AG04449 (cell line): Measurements from ENCODE around the gene CDK3.

Source experiments
- CTCF ChIA-PET: fragments of 350-600 bp; formaldehyde crosslinking; extraction: SDS; loops from one replicate; lab custom pipeline; 2021; ENCODE audit warnings: antibody characterized with exemption; lab: Yijun Ruan, JAX
- POLR2A ChIA-PET: fragments of 400-600, 350-600 bp; formaldehyde crosslinking; extraction: SDS; loops from one replicate; lab custom pipeline; 2020; ENCODE audit warnings: antibody characterized with exemption, inconsistent platforms; lab: Yijun Ruan, JAX
- DNase-seq: peaks from one replicate; pipeline ENCODE4 v3.0.0-alpha.2; 2010; ENCODE audit warnings: low read depth, low spot score
- H3K4me3 ChIP-seq: 2 replicates; pipeline ENCODE4 v1.5.1; 2011; ENCODE audit warnings: low read depth, mild to moderate bottlenecking, control low read depth, low read length
- TF ChIP-seq, protein P1 (sequence below): IDR thresholded peaks from one replicate; pipeline ENCODE4 v1.5.1; 2011; ENCODE audit warnings: mild to moderate bottlenecking, moderate library complexity, low read length, control low read depth, inconsistent platforms; ENCODE audit not compliant: insufficient read depth; ENCODE audit errors: missing control alignments

The CDK3 gene

DNA sequence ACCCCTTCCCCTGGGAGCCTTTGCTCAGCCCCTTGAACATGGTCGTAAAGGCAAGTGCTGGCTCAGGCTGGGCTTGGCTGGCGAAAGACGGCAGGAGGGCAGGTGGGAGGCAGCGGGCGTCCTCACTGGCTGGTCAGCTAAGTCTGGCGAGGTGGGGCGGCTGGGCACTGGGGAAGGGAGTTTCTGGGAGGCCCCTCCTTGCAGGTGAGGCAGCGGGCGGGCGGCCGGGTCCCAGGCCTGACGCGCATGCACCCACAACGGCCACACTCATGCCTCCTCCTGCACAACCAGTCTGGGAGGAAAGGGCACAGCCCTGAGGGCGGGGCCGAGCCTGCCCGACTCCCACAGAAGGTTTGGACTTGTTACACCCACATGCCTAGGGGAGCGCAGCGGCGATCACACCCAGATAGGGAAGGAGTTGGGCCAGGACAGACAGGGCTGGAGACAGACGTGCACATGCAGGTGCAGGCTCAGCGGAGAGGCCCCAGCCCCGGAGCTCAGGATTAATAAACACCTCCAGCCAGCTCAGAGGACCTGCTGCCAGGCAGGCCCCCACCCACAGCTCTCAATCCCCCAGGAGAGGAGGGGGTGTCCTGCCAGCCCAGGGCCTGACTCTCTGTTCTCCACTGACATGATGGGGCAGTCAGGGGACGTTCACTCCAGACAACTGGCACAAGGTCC lies 26.6 kb downstream of the CDK3 start, which contains the start of gene EVPL:
Gene EVPL (minus strand): TSS at position 148 of the 681 bp plus-strand sequence. CDS start 108 bp downstream, at position 40.
- ChIA-PET POLR2A (no interaction called here), CTCF (interaction anchor here (0.8 to 2.2 kb wide), 3 partner anchors 10 to 13 kb away, joined by 3 to 9 read pairs (median 4); no protein-coding TSS in a partner anchor)
- no peak for DNase-seq
- H3K4me3 ChIP-seq: no peak within 1 kb of the TSS
- TF ChIP-seq, protein P1, sequence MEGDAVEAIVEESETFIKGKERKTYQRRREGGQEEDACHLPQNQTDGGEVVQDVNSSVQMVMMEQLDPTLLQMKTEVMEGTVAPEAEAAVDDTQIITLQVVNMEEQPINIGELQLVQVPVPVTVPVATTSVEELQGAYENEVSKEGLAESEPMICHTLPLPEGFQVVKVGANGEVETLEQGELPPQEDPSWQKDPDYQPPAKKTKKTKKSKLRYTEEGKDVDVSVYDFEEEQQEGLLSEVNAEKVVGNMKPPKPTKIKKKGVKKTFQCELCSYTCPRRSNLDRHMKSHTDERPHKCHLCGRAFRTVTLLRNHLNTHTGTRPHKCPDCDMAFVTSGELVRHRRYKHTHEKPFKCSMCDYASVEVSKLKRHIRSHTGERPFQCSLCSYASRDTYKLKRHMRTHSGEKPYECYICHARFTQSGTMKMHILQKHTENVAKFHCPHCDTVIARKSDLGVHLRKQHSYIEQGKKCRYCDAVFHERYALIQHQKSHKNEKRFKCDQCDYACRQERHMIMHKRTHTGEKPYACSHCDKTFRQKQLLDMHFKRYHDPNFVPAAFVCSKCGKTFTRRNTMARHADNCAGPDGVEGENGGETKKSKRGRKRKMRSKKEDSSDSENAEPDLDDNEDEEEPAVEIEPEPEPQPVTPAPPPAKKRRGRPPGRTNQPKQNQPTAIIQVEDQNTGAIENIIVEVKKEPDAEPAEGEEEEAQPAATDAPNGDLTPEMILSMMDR: no peak

DNA sequence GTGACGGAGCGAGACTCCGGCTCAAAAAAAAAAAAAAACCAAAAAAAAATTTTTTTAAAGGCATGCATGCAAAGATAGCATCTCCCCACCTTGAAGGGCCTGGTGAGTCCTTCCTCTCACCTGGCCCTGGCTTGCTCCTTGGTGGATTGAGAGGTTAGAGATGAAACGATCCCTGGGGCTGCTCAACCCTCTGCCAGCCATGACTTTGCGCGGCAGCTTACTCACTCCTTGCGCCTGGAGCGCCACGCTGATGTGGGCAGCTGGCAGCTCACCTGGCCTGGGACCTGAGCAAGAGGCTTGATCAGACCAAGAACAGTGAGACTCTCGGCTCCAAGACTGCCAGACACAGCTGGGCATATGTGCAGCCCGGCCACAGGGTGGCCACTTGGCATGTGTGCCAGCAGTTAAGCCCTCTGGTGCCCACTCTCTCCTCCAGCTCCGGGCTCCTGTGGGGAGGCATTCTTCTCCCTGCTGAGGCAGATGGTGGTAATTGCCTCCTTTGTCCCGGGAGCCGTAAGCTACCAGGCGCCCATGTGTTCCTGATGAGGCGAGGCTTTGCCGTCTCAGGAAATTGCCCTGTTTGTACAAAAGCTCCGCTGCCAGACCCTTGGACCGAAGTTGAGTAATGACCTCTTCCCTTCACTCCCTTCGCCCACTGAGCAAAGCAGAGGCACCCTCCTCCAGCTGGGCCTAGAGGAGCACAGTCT lies 31.6 kb downstream of the CDK3 start:
- ChIA-PET CTCF (interaction anchor here (0.7 to 7.0 kb wide), 7 partner anchors 10 to 126 kb away, joined by 3 to 50 read pairs (median 4); no protein-coding TSS in a partner anchor), POLR2A (interaction anchor here (0.7 kb wide), 1 partner anchor 516 kb away, joined by 3 read pairs; no protein-coding TSS in a partner anchor)
- DNase-seq: no peak
- H3K4me3 ChIP-seq: no peak overlapping the region
- TF ChIP-seq, protein P1: no peak

DNA sequence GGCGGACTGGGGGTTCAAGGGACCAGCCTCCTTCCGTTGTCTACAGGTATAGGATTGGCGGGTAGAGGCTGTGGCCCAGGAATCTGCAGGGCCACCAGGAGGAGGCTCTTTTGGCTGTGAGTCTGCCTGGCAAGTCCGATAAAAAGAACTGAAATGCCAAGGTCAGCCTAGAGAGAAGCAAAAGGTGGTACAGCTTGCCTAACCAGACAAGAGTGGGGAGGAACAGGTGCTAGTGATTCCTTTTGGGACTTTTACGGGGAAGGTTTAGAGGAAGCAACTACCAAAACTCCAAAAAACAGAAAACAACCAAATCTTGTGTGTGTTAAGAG lies 32.1 kb downstream of the CDK3 start:
- CTCF ChIA-PET: interaction anchor here (1.1 to 7.0 kb wide), 6 partner anchors 10 to 127 kb away, joined by 3 to 50 read pairs (median 4); no protein-coding TSS in a partner anchor
- DNase-seq: no peak
- TF ChIP-seq, protein P1: no peak
- H3K4me3 ChIP-seq: no peak overlapping the region
- POLR2A ChIA-PET: no interaction called here

DNA sequence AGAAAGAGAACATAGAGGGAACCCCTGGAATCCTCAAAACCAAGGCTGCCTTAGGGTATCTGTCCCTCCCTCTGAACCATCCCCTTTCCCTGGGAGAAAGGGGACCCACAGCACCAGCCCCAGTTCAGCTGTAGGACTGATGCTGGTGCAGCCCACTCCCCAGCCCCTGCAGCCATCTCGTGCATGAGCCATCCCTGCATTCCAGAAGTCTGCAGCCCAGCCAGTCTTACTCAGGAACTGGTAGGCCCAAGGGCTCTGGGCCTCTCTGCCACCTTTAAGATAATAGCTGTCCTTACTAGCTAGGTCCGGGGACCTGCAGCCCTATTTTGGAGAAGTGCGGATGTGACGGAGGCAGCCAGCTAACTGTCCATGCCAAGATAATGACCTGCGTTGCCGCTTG lies 32.5 kb downstream of the CDK3 start:
- H3K4me3 ChIP-seq: no peak overlapping the region
- TF ChIP-seq, protein P1: no peak
- DNase-seq: no peak
- CTCF ChIA-PET: interaction anchor here (0.8 to 7.0 kb wide), 9 partner anchors 9 to 246 kb away, joined by 3 to 50 read pairs (median 5); no protein-coding TSS in a partner anchor
- POLR2A ChIA-PET: no interaction called here

DNA sequence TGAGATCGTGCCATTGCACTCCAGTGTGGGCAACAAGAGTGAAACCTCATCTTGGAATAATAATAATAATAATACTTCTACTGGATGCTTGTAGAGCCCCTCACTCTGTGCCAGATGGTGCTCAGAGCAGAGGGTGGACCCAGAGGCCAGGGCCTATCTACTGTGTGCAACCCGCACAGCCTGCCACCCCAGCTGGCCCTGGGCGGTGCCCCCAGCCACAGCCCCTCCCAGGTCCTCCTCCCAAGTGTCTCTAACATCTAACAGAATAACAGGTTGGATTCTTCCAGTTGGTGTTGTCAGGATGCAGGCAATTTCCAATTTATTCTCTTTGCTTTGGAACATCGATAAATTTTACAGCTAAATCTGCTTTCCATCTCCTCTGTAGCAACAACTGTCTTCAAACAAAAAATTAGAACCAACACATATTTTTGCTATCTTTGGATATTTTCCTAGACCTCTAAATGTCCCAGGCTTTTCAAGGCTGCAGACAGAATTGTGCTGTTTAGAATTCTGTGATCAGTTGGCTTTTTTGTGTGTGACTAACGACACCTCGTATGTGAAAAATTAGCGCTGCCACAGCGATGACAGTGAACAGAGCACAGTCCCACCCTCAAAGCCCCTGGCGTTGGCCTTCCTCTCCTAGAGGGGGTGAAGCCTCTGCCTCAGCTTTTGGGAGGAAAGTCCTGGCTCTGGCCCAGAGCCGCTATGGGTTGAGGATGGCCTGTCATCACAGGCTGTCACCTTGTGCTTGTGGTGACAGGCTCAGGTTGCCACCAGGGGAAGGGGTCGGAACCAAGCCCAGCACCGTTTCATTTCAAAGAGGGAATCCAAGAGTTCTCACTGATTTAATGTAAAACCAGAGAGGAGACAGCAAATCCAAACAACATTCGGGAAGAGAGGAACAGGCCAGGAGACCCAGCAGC lies 34.0 kb downstream of the CDK3 start:
- H3K4me3 ChIP-seq: no peak overlapping the region
- DNase-seq: no peak
- TF ChIP-seq, protein P1: no peak
- ChIA-PET CTCF (interaction anchor here (1.3 to 7.0 kb wide), 4 partner anchors 21 to 245 kb away, joined by 3 to 50 read pairs (median 7); no protein-coding TSS in a partner anchor), POLR2A (no interaction called here)
